ENCODE data around the gene CNPY1.

Gene CNPY1

DNA sequence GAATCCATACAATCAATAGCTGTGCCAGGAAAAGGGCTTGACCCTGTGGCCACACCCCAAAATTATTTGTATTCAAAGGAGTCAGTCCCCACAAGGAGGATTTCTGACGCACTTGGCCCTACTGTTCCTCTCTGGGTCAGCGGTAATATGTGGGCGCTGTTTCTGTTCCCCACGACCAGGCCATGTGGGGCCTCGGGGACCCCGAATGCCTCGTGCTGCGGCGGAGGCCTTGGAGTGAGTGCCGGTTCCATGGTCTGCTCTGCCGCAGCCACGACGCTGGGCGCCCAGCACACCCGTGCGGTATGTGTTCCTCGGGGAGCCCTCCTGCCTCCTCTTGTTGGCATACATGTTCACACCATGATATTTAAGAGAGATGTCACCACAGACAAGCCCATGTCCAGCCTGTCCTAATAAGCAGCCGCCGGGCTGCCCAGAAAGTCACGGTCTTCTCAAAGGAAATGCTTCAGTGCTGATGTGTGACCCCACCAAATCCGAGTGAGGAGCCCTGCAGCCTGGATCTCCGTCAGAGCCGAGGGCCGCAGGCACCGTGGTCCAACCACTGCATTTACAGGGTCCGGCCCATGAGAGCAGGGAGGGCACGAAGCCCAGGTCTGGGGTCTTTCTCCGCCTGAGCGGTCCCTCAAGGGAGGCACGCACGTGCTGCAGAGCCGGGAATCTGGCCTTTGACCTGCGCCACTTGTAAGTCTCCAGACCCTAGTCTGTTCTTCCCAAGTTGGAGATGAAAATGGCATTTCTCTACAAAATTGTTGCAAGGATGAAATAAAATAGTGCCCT is 52.4 kb downstream of the CNPY1 start:
- no peak for TF ChIP-seq ZNF274 (IDR thresholded peaks at IDR 0.05; ENCODE audit: low read depth, low read length)

DNA sequence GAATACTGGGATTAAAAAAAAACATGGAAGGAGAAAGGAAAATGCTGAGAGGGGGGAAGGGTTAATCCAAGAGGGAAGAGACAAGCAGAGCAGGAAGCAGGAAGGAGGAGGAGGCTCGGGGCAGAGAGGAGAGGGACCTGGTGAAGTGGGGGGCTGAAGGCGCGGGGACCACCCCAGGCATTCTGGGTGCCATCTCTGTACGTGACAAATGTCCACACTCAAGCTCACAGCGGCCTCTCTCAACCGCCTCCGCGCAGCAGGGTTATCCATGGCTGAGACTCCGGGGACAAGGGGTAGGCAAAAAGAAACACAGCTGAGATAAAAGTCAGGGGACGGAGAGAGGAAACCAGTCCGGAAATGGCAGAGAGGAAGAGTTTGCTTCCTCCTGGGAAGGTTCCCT is 54.5 kb downstream of the CNPY1 start:
- no peak overlapping the region; the same call in 1 of the 2 replicates for H3K4me3 ChIP-seq (ENCODE audit: low read length)
- no peak for TF ChIP-seq ZNF274 (IDR thresholded peaks at IDR 0.05; ENCODE audit: low read depth, low read length)

More for the DNA sequence above, 52.4 kb downstream of the CNPY1 start:
- H3K4me3 ChIP-seq (ENCODE audit: low read length): no peak overlapping the region

- TF ChIP-seq ZNF274 (IDR thresholded peaks at IDR 0.05; ENCODE audit: low read depth, low read length): no peak
- H3K4me3 ChIP-seq (ENCODE audit: low read length): peak overlapping the region; percentile 13; the same call in 1 of the 2 replicates
Observed at GRCh38 chr7:155490697-155491628, 55.4 kb downstream of the CNPY1 start.

DNA sequence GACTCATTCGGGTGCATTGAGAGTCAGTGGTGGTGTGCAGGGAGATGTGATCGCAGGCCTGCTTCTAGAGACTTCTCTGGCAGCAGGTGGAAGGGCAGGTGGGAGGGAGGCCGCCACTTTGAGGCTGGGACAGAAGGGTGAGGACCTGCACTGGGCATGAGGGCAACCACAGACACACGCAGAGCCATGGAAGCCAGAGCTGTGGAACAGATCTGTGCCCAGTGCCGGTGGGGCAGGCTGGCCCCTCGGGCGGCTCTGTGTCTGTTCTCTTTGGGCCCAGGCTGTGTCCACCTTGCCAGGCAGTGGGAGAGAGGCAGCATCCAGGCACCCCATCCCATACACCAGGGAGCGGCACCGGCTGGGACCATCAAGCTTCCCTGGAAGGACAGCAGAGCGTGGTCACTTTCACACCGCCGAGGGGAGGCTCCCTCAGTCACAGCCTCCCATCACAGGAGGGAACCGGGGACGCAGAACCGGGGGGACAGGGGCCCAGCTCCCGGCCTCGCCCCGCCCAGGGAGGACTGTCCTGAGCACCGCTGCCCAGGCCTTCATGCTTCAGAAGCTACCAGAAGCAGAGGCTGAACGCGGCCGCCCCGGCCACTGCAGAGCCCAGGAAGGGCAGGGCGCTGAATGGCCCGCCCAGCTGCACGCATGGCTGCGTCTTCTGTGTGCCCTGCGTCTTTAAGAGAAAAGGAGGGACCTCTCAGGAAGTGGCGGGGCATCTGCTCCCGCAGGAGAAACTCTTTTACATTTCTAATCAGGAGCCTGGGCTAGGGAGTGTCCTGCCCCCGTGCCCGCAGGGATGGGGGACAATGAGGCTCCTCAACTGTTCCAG is 56.3 kb downstream of the CNPY1 start:
- no peak for TF ChIP-seq ZNF274 (IDR thresholded peaks at IDR 0.05; ENCODE audit: low read depth, low read length)
- H3K4me3 ChIP-seq (ENCODE audit: low read length): peak overlapping the region; percentile 13; the same call in 1 of the 2 replicates

DNA sequence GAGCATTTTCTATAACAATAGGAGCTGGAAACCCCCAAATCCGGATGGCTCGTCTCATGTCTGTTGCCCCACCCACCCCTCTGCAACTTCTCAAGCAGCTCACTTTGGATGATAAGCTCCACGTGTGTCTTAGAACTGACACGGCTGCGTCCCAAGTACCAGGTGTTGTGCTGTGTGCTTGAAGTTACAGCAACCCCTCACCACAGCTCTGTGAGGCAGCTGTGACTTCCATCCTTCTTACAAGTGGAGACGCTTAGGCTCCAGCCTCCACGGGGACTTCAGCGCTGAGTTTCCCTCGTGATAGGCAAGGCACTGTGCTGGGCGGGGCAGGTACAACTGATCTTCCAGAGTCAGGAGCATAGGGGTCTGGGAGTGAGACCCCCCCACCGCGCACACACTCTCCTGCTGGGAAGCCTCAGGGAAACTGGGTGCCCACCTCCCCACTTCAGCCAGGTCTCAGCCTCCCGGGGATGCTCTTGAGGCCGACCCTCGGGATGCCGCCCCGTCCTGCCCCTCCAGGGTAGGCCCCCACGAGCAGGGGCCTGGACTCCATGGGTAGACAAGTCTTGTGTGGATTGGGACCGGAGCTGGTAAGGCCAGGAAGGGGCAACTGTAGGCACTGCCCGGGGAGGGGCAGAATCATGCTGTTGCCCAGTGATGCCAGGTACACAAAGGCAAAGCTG is 57.1 kb downstream of the CNPY1 start:
- TF ChIP-seq ZNF274 (IDR thresholded peaks at IDR 0.05; ENCODE audit: low read depth, low read length): no peak
- H3K4me3 ChIP-seq (ENCODE audit: low read length): no peak overlapping the region

DNA sequence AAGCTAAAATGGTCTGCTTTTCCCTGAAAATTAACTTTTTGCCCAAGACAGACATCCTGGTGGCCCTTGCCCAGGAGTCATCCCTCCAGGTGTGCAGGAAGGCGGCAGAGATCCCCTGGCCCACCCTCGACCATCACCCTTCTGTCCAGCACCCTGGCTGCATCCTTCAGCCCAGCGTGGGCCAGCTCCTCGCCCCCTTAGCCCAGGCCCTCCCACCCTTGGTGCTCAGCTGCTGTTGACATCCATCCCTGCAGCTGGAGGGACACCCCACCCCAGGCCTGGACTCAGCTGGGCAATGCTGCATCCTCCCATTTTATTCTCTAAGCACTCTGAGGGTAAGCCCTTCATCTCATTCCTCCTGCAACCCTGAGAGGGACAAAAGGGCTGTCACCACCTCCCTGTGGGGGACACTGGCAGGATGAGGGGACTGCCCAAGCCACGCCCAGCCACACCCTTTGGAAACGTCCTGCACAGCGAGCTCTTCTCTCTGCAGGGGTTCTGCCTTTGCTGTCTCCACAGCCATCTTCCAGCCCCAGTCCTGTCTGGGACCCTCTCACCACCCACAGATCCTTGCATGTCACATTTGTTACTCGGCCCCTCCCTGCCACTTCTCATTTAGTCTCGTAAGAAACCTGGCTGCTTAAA is 57.8 kb downstream of the CNPY1 start:
- no peak for TF ChIP-seq ZNF274 (IDR thresholded peaks at IDR 0.05; ENCODE audit: low read depth, low read length)

DNA sequence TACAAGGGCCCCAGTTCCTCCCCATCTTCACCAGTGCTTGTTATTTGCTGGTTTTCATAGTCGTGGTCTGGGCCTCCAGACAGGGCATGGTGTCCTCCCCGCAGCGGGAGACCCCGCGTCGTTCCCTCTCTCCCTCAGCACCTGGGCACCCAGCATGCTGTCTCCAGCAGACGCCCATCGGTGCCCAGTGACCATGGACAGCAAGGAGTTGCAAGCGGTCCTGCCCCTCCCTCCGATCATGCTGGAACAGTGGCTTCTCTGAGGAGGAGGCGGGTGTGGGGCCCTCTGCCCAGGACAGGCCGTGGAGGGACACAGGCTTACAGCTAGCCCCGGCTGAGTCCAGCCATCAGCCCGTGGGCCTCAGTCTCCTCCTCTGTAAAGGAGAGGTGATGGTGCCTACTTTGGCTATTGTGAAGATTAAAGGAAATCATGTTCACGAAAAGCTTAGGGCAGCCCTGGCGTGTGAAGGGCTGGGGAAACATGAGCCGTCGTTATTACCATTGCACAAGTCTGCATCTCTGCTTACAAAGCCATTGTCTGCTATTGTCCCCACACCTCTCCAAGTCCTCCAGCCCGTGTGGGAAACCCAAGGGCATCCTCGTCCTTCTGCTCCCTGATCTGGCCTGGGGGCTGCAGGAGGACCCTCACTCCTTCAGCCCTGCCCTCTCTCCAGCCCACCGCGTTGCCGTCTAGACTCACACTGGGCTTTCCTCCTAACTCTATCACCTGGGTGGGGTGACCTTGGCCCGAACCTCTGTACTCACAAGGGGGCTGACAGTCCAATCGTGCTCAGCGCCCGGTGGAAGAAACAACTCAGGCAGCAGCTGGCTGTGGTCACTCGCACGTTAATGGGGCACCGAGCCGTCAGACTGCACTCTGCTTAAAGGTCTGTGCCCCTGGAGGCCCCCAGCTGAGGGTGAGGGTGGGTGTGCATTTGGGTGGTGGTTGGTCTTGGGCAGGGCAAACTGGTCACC is 58.6 kb downstream of the CNPY1 start:
- no peak for TF ChIP-seq ZNF274 (IDR thresholded peaks at IDR 0.05; ENCODE audit: low read depth, low read length)
- H3K4me3 ChIP-seq (ENCODE audit: low read length): no peak overlapping the region

More for the DNA sequence above, 57.8 kb downstream of the CNPY1 start:
- H3K4me3 ChIP-seq (ENCODE audit: low read length): no peak overlapping the region

DNA sequence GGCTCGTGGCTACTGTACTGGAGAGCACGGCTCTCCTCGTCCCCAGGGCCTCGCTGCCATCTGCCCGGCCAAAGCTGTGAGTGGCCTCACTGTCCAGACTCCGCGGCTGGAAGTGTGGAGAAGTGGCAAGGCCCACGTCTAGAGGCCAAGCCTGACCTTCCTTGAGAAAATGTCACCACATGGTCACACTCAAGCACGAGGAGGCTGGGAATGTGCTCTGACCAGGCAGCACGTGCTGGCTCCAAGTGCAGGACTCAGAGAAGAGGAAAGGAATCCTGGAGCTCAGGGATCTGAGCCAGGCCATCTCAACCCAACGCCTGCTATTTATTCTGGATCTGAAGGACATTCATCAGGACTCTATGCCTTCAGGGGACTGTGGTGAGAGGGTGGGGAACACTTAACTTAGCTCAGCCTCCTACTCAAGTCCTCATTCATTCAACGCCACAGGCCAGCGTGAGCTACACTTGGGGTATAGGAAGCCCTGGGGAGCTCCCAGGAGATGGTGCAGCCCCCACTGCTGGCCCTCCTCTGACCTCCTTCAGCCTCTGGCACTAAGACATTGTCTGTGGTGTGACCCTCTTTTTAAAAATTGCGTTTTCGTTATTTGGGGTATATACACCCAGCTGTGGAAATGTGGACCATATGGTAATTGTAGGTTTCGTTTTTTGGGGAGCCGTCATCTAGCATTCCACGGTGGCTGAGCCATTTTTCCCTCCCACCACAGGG is 59.4 kb downstream of the CNPY1 start:
- H3K4me3 ChIP-seq (ENCODE audit: low read length): no peak overlapping the region
- no peak for TF ChIP-seq ZNF274 (IDR thresholded peaks at IDR 0.05; ENCODE audit: low read depth, low read length)

- no peak for TF ChIP-seq ZNF274 (IDR thresholded peaks at IDR 0.05; ENCODE audit: low read depth, low read length)
- no peak overlapping the region for H3K4me3 ChIP-seq (ENCODE audit: low read length)
Observed at GRCh38 chr7:155484483-155485399, 61.6 kb downstream of the CNPY1 start.

DNA sequence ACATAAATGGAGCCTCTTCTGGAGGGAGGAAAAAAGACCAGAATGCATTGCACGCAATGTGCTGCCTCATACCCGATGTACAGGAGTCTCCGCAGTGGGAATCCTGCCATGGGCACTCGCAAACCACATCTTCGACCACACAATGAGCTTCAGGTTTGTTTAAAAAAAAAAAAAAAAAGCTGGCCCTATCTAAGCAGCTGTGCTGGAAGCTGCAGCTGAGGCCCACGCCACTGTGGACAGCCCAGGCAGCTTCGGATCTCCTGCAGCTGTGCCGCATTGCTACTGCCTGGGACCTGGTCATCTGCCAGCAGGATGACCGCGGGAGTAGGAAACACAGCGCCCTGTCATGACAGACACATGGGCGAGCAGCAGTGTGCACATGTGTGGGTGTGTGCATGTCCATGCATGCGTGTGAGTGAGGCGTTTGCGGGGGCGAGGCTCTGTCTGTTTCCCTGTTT is 62.5 kb downstream of the CNPY1 start:
- no peak overlapping the region for H3K4me3 ChIP-seq (ENCODE audit: low read length)
- no peak for TF ChIP-seq ZNF274 (IDR thresholded peaks at IDR 0.05; ENCODE audit: low read depth, low read length)

Data from GM08714 (cell line).